Kidney tubule cell (primary cell): ENCODE measurements around the gene ADNP.

Experiments used
- DNase-seq: peaks from one replicate; pipeline ENCODE4 v3.0.0-alpha.2; 2018; ENCODE audit warnings: low spot score

Gene ADNP

DNA sequence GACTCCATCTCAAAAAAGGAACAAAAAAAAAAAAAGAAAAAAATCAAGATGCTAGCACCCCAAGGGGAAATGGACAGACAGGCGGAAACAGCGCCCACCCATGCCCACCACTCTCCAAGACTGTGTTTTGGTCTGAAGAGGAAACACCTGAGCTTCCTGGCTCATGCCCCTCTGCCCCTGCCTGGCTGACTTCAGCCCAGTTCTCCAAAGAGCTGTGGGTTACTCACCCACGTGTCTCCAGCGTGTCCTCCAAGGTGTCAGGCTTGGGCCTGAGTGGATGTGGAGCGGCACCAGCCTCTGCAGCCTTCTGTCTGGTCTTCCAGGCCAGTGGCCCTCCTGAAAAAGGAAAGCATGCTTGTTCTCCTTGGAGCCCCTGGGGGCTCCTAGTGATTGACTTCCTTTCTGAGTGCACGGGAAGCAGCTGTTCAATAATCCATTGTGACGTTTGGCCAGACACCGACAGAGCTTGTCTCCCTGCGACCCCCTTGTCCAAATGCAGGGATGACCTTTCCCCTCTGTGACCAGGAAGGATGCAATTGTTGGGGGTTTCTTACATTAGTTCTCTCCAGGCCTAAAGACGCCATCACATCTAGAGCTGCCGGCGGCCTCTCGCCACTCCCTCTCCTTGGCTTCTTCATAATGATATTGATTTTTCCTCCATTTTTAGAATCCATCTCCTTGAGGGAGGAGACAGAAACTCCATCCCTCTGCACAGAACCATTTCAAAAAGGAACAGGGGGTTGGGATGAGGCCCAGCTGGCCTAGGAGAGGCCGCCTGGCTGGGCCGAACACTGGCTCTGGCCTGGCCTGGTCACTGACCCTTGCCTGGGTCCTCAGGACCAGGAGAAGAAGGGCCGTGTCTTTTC, 58.4 kb downstream of the ADNP start:
- no peak for DNase-seq

DNA sequence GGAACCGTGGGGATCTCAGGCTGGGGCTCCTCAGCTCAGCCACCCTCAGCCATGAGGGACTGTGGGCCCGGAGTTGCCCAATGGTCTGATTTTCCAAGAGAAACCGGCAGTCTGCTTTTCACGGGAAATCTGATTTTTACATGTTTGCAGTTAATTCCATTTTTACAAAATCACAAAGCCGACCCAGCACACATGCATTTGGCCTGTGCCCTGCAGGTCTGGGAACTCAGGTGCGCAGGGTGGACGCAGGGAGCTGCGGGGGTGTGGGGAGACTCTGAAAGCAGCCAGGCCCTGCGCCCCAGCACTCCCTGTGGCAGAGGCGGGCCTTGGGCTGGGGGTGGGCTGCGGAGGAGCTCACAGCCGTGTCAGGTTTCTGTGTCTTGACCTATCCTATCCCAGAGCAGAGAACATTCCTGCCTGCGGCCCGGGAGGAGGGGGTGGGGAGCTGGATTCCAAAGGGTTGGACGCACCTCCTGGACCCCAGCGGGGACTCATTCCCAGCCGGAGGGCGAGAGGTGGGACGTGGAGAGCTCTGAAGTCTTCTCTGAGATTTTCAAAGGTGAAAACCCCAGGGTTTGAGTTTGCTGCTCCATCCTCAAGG, 60.6 kb downstream of the ADNP start:
- DNase-seq: no peak

DNA sequence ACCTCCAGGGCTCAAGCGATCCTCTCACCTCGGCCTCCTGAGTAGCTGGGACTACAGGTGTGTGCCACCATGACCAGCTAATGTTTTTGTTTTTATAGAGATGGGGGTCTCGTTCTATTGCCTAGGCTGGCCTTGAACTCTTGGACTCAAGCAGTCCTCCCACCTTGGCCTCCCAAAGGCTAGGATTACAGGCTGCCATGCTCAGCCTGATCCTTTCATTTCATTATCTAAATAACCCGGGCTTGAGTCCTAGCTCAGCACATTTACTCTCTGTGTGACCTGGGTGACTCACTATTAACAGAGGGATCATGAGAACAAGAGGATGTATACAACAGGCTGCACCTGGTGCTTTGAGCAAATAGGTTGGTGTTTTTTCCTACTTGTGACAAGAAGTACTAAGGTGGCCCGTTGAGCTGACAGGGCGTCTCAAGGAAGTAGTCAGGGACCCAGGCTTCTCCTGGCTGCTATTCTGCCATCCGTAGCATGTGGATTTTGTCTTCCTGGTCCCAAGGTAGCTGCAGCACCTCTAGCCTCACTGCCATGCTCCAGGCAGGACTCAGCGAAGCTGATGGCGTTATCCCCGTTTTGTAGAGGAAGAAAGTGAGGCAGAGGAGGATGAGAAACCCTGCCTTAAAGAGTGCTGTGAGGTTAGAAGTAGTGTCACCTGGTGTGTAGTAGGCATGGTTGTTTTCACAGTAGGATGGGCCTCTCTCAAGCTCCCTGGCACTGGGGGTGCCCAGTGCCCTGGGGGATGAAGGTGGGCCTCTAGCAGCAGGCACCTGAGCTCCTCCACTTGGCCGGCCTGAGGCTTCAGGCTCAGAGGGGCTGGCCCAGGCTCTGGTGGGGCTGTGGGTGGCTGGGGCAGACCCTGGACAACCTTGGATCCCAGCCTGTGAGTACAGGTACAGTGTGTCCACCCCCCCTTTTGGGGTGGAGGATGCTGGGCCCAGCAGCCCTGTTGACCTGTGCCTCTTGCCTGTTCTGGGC, 62.4 kb downstream of the ADNP start:
- peak; percentile 33 for DNase-seq

- no peak for DNase-seq
These were observed 63.4 kb downstream of the ADNP start for GRCh38 chr20:50867805-50868204.

DNA sequence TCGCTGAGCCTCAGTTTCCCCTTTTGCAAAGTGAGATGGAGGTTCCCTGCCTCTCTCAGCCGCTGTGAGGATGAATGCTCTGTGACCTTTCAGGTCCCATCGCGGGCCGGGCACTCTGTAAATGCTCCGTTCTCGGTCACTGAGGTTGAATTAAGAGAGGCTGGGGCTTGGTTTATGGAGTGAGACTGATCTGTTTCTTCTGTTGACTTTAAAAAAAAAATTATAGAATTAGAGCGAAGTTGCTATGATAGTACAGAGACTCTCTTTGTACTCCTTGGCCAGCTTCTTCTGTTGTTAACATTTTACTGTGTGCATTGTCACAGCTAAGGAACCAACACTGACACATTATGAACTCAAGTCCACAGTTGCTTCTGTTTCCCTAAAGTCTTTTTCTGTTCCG, 64.4 kb downstream of the ADNP start:
- DNase-seq: no peak

DNA sequence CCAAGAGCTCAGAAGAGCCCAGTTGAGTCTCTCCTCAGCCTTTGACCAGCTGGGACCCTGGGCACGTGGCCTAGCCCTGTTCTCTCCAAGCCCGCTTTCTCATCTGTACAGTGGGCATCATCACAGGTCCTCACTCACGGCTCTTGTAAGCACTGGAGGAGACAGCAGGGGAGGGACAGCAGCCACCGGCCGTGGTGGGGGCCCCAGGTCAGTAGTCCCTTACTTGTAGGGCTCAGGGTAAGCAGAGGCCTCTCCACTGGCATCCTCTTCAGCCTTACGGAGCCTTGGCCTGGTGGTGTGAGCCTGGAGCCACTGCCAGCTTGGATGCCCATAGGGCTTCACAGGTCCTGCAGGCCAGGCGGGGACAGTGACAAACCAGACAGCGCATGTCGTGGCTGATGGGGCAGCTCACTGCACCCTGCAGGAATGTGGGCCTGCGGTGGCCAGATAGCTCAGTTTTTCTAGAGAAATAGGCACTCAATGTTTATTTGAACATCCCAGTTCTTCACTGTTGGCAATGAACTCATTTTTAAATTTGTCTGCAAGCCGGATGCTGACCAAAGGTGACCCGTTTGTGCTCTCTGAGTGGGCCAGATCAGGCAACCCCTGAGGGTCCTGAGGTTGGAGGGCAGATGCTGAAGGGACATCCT, 65.1 kb downstream of the ADNP start:
- DNase-seq: no peak

DNA sequence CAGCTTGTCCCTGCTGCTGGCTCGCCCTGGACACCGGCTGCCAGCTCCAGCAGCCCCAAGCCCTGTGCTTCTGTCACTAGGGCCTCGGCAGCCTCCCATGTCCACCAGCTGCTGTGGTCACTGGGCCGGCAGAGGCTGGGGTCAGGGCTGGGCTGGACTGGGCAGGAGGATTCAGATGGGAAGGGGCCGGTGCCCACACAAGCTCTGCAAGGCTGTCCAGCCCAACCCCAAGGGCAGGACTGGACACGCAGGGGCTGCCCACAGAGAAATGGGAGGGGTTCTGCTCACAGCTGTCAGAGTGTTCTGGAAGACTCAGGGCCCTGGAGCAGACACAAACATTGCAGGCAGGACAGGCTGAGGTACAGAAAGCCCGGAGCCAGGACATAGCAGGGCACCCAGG, 65.6 kb downstream of the ADNP start:
- DNase-seq: no peak

DNA sequence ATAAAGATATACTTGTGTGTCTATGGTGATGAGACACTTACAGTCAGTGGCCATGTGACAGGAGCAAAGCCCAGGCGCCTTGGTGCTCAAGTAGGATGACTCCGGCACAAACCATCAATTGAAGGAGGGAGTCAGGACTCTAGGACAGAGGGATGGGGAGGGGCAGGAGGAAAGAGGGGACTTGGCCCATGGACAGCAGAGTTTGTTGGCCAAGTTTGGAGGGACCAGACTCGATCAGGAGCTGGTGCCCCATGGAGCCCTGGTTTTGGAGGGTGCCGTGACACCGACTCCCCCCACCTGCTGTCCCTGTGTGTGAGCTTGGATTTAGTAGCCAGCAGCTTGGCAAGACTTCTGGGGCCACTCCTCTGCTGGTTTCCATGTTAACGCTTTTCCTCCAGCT, 66.1 kb downstream of the ADNP start:
- DNase-seq: no peak

DNA sequence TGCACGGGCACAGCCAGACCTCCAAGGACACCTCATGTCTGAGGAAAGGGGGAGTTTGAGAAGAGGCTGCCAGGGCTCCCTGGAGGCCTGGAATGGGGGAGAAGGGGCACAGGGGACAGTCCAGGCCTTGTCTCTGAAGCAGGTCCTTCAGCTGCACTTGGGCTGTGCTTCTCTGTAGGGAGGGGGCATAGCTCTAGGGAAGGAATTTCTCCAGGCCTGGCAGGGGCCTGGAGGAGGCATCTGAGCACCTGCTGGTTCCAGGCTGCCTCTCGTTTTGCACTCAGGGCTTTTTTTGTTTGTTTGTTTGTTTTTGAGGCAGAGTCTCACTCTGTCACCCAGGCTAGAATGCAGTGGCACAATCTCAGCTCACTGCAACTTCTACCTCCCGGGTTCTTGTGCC, 68.7 kb downstream of the ADNP start:
- DNase-seq: no peak

DNA sequence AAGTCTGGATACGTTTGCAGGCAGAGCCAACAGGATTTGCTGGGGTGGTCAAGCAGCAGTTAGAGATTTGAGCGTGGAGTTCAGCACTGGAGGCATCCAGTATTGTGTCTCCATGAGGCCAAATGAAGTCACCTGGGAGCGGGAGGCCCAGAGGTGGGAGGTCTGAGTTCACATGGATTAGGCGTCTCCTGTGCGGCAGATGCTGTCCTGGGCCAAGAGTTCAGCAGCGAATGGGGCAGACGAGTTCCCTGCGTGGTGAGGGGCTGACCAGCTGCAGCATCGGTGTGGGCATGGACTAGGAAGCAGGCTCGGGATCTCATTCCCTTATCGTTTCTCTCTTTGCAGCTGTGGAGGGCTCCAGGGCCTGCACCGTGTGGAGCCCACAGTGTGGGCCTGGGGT, 70.2 kb downstream of the ADNP start:
- no peak for DNase-seq

DNA sequence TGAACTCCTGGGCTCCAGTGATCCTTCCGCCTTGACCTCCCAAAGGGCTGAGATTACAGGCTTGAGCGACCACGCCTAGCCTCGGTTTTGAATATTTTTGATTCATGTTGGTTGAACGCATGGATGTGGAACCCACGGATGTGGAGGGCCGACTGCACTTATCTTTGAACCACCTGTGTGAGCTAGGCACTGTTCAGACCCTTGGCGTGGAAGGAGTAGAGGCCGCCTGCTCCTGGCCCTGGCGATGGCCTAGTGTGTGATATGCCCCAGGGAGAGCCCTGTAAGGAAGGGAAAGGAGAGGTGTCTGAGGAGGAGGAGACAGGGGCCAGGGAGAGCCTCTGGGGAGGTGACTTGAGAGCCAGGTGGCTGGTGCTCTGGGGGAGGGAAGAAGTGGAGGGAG, 72.1 kb downstream of the ADNP start:
- DNase-seq: no peak

GRCh38 chr20:50858525-50858924, 72.7 kb downstream of the ADNP start:
- DNase-seq: no peak

- DNase-seq: no peak
These were observed 73.9 kb downstream of the ADNP start for GRCh38 chr20:50857348-50857747.

- DNase-seq: no peak
These were observed 74.7 kb downstream of the ADNP start for GRCh38 chr20:50856475-50857041.

DNA sequence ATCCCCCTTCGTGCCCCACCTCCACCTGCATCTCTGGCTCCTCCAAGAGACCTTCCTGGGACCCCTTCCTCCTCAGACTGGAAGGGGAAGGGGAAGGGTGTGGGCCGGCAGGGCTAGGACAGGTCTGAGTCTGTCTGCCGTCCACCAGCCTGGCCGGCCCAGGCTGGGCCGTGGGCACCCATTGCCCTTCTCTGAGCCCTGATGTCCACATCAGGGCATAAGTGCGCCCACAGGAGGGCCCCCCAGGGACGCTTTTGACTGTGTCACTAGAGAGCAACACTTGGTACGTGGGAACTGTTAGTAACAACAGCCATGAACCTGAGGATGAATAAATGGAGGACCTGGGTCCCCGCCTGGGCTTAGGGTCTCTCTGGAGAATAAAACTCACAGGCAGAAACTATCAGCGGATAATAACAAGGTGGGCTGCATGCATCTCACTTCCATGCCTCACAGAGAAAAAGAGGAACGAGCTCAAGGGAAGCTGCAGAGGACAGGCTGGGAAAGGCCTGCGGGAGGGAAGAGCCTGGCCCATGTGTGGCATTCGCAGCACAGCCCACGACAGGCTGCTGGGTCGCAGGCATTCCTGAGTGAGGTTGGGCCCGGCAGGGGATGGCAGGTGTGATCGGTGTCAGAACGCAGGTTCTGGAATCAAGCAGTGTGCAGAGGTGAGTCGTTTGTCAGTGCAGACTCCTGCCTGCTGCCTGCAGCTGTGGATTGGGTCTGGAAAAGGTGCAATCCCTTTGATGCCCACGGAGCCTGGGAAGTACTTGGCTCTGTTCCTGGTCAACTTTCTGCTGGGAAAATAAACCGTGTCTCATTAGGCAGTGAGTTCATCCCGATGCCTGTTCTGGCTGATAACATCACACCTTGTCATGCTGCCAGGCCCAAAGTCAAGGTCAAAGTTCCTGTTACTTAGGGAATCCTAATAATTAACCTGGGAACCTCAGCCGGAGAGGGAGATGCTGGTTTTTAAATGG, 75.5 kb downstream of the ADNP start:
- peak; percentile 77 for DNase-seq

- DNase-seq: no peak
These were observed 76.6 kb downstream of the ADNP start for GRCh38 chr20:50854506-50855249.

DNA sequence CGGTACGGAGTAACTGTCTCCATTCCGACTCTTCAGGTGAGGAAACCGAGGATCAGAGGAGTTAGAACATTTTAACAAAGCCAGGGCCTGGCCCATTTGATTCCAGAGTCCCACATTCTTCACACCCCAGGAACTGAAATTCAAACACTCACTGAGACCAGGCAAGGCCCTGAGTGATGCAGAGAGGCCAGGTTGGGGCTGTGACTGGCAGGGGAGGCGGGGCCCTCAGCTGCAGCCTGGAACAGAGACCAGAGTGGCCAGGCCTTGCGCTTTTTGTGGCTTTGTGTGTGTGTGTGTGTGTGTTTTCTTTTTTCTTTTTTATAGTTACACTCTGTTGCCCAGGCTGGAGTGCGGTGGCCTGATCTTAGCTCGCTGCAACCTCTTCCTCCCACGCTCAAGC, 79.2 kb downstream of the ADNP start:
- no peak for DNase-seq

- no peak for DNase-seq
These were observed 80.4 kb downstream of the ADNP start for GRCh38 chr20:50850721-50851286.
